Fibroblast of skin of right biceps (primary cell): ENCODE results near the gene SOAT1.
"Not testable (repeated sequence)": the region's sequence is repeated elsewhere in the genome, so short reads cannot be mapped to it uniquely, and the experiment has no call there.

Experiments
- DNase-seq: peaks from one replicate; pipeline ENCODE4 v3.0.0-alpha.2; 2013

SOAT1 gene

DNA sequence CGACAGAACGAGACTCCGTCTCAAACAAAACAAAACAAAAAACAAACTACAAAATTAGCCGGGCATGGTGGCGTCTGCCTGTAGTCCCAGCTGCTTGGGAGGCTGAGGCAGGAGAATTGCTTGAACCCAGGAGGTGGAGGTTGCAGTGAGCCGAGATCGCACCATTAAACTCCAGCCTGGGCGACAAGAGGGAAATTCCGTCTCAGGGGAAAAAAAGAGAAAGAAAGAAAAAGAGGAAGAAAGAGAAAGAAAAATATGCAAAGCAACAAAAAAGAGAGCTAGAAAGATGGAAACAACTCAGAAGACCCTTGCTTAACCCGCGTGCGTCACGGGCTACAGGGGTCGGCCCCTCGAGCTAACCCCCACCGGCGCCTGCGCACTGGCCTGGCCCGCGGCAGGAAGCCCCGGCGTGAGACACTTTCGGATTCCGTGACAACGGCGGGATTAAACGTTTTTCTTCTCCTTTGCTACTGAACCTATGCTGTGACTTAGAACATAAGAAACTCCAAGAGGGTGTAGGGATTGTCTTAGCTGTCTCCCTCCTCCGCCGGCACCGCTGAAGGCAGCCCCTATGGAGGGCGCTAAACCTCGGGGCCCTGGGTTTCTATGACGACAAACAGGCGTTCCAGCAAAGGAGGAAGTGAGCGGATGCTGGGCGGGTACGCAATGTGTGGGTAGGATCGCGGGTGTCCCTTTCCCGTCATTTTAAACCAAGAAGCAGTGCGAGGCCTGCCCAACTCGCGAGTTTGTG is 71.9 kb downstream of the SOAT1 start, which contains the start of gene AXDND1:
AXDND1 (plus strand) TSS at position 630 of the 751 bp plus-strand sequence. CDS start 539 bp downstream, outside the sequence.
- DNase-seq = peak; percentile 89

DNA sequence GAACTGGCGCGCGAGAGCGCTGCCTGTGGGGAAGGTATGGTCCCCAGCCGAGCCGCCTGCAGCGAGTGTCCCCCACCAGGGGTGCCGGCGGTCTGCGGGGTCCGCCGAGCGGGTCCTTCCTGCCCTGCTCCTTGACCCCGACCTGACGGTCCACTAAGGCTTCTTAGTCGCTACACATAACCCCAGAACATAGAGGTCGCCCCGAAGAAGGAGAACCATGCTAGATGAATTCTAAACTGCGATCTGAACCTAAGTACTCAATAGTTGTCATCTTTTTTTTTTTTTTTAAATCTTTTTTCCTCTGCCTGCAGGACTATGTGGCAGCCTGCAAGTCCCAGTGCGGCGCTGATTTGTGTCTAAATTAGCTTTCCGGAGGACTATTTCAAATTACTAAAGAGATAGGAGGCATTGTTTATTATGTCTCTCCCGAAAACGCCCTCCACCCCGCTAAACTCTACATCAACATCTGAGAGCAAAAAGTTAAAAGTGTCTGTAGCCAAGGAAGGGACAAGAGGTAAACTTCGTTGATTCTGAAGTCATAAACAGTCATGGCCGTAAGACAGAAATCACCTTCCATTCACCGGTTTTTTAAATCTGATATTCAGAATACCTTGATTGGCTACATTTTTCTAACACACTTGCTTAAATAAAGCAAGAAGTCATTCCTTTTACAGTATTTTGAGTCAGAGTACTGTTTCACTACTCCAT is 72.7 kb downstream of the SOAT1 start:
- peak; percentile 18 for DNase-seq

DNA sequence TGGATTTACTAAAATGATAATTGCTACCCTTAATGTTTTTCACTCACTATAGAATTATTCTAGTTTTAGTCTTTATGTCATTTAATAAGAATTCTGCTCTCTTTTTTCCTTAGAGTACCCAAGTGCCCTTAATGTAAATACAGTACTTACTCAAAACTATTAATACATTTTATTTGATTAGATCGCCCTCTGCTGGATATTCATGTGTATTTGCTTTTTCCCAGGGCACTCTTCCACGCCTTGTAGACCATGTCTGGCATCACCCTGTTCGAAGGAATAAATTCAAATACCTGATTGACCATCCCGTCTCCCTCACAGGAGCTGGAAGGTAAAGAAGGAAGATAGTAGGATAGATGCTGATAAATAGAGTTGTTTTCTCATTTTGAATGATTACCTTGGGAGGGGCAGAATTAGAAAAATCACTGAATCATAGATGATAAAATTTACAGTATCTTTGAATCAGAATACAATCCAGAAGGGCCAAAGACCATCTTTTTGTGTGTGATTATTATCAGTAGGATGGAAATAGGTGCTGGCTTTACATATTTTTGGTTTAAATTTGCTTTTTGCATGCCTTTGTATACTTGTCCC is 76.2 kb downstream of the SOAT1 start:
- peak; percentile 66 for DNase-seq

DNA sequence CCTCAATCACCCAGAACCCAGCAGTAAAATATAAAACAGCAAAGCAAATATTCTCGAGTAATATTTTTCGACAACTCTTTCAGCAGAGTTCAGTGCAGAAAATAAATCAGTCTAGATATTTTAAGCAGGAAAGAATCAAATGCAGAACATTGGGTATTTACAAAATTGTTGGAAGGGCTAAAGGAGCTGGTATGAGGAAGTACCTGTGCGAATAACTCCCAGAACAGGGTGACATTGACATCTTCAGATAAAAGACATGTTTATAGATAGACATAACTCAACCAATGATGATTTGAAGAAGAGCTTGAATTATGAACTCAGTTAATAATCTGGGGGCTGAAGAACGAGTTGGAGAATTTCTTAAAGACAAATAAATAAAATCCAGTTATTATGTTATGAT is 78.6 kb downstream of the SOAT1 start:
- no peak for DNase-seq

DNA sequence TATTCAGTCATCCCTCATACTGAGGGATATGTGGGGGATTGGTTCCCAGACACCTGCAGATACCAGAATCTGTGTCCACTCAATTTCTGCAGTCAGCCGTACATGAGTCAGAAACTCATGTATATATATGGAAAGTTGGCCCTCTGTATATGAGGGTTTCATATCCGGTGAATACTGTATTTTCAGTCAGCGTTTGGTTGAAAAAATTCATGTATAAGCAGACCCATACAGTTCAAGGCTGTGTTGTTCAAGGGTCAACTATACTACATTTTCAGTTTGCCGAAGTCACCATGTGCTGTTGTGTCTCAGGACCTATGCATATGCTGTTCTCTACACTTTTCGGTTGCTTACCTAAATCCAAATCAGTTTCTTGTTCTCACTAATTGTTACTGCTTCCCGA is 82.6 kb downstream of the SOAT1 start:
- no peak for DNase-seq

DNA sequence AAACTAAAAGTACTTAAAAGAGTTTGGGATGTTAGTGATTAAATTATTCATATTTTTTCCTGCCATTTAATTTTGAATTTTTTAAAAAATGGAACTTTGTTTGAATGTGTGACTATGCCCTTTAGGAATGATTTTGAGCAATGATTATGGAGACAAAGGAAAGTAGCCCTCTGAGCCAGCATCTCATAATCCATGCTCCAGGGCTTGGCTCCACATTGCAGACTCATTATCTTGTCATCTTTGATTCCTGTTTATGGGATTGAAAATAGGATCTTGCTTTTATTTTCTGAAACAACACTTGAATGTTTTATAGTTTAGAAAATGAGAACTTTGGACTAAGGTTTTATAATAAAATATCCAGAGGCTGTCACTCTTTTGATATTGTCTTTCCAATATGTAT is 86.7 kb downstream of the SOAT1 start:
- DNase-seq = peak; percentile 2

DNA sequence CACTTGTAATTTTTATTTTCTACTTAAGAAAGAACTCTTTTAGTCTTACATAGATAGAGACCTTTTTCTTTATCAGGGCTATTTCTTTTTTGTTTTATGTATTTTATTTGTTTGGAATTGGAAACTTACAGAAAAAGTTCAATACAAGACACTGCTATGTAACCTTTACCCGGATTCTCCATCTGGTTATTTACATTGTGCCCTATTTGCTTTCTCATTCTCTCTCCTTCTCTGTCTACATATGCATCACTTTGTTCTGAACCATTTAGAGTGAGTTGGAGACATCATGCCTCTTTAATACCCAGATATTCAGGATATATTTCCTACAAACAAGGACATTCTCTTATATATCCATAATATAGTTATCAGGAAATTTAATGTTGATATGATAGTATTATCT is 90.4 kb downstream of the SOAT1 start:
- DNase-seq = no peak

DNA sequence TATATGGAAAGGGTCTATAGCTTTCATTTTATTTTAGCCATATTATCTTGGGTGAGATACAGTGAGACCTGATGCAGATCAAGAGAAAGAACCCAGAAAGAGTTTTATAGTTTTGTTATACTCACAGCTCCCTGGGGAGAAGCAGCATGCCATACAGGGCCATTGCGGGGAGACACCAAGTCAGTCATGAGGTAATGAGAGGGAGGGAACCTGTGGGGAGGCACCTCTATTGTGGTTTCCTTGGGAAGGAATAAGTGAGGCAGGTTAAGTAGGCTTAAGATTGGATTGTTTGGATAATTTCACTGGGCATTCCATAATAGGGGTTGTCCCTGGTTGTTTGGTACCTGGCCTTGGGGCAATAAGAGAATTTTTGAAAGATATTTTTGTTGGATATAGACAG is 91.9 kb downstream of the SOAT1 start:
- no peak for DNase-seq

DNA sequence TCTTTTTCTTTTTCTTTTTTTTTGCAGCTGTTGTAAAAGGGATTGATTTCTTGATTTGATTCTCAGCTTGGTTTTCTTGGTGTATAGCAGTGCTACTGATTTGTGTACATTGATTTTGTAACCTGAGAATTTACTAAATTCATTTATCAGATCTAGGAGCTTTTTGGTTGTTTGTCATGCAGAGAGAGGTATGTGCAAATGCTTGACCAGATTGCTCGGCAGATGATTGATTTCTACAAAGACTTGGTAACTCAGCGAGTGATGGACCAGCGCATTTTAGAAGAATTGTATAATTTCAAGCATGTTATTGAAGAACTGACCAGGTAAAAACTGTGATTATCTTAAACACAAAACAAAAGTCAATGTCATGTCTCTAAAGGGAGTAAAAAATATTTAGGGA is 100.1 kb downstream of the SOAT1 start:
- DNase-seq = no peak

DNA sequence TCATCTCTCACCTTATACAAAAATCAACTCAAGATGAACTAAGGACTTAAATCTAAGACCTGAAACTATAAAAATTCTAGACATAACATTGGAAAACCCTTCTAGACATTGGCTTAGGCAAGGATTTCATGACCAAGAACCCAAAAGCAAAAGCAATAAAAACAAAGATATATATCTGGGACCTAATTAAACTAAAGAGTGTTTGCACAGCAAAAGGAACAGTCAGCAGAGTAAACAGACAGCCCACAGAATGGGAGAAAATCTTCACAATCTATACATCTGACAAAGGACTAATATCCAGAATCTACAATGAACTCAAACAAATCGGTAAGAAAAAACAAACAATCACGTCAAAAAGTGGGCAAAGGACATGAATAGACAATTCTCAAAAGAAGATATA is 105.8 kb downstream of the SOAT1 start:
- not testable (repeated sequence) for DNase-seq
